GM23338 (cell line): ENCODE measurements around the gene TMIE. TPM values are rescaled to one million over a fixed set of nuclear protein-coding genes. Genes with fewer than 3 reads are reported as not detected.

Experiments used
- ATAC-seq: fragments of 200-7000 bp; cut with Tn5 transposase; 3 replicates; pipeline ENCODE4 v1.9.1; 2020
- DNase-seq: peaks from one replicate; pipeline ENCODE4 v3.0.0-alpha.2; 2015; ENCODE audit warnings: low spot score
- H2AFZ ChIP-seq: fragments of 200-600 bp; sonication (generic); 2 replicates; pipeline ENCODE4 v1.8.0; 2016; ENCODE audit warnings: antibody characterized with exemption, mild to moderate bottlenecking, moderate library complexity
- H3F3A ChIP-seq: fragments of 200-600 bp; sonication (generic); replicated peaks from 2 replicates; pipeline ENCODE4 v1.8.0; 2017; ENCODE audit warnings: antibody characterized with exemption, mixed run types, low read depth
- H3K27ac ChIP-seq: fragments of 200-600 bp; sonication (generic); 2 replicates; pipeline ENCODE4 v1.6.1; 2016; ENCODE audit warnings: low read depth
- H3K27me3 ChIP-seq: fragments of 200-600 bp; sonication (generic); 2 replicates; pipeline ENCODE4 v1.8.0; 2016; ENCODE audit warnings: mild to moderate bottlenecking, mixed run types, moderate library complexity; ENCODE audit not compliant: insufficient read depth
- H3K36me3 ChIP-seq: fragments of 200-600 bp; sonication (generic); 2 replicates; pipeline ENCODE4 v1.8.0; 2016; ENCODE audit warnings: mild to moderate bottlenecking; ENCODE audit not compliant: insufficient read depth
- H3K4me1 ChIP-seq: fragments of 200-600 bp; sonication (generic); 2 replicates; pipeline ENCODE4 v1.8.0; 2016; ENCODE audit warnings: mild to moderate bottlenecking, moderate library complexity; ENCODE audit not compliant: insufficient read depth
- H3K4me2 ChIP-seq: fragments of 200-600 bp; sonication (generic); 2 replicates; pipeline ENCODE4 v1.7.1; 2017; ENCODE audit warnings: mixed run types
- H3K4me3 ChIP-seq: fragments of 200-600 bp; sonication (generic); 2 replicates; pipeline ENCODE4 v1.6.1; 2016; ENCODE audit warnings: mixed run types
- H3K79me2 ChIP-seq: fragments of 200-600 bp; sonication (generic); replicated peaks from 2 replicates; pipeline ENCODE4 v1.8.0; 2017; ENCODE audit warnings: mild to moderate bottlenecking; ENCODE audit not compliant: insufficient read depth
- H3K9me2 ChIP-seq: fragments of 200-600 bp; sonication (generic); 2 replicates; pipeline ENCODE4 v1.8.0; 2017; ENCODE audit not compliant: insufficient read depth
- H4K20me1 ChIP-seq: fragments of 200-600 bp; sonication (generic); replicated peaks from 2 replicates; pipeline ENCODE4 v1.8.0; 2017; ENCODE audit warnings: mild to moderate bottlenecking; ENCODE audit not compliant: insufficient read depth
- H3K27ac Mint-ChIP-seq: 2 replicates; pipeline ENCODE4 v1.8.0; 2020; ENCODE audit warnings: inconsistent platforms, mild to moderate bottlenecking, moderate library complexity, mixed read lengths
- H3K27me3 Mint-ChIP-seq: 3 replicates; pipeline ENCODE4 v1.8.0; 2022; ENCODE audit warnings: low read depth, mild to moderate bottlenecking, moderate library complexity, mixed read lengths, inconsistent platforms; ENCODE audit not compliant: insufficient read depth, poor library complexity
- H3K36me3 Mint-ChIP-seq: 3 replicates; pipeline ENCODE4 v1.8.0; 2021; ENCODE audit warnings: low read depth, mild to moderate bottlenecking, inconsistent platforms, moderate library complexity, mixed read lengths
- H3K4me1 Mint-ChIP-seq: 3 replicates; pipeline ENCODE4 v1.8.0; 2020; ENCODE audit warnings: mild to moderate bottlenecking, inconsistent platforms, mixed read lengths
- H3K4me3 Mint-ChIP-seq: 3 replicates; pipeline ENCODE4 v1.8.0; 2021; ENCODE audit warnings: moderate library complexity, mild to moderate bottlenecking, inconsistent platforms, mixed read lengths
- H3K9me3 Mint-ChIP-seq: 3 replicates; pipeline ENCODE4 v1.8.0; 2020; ENCODE audit warnings: moderate library complexity, mild to moderate bottlenecking, inconsistent platforms, mixed read lengths
- CTCF ChIP-seq, 2 experiments: fragments of 200-600 bp in 1 of 2; sonication (generic) in 1 of 2; conservative IDR thresholded peaks; 2 replicates each; pipeline versions ENCODE4 v1.5.1 to v1.6.1; 2016 to 2017; ENCODE audit warnings: antibody characterized with exemption in 2 of 2, low read depth in 2 of 2, mild to moderate bottlenecking in 2 of 2, moderate library complexity in 1 of 2
- EZH2 ChIP-seq: fragments of 200-600 bp; sonication (generic); IDR thresholded peaks from one replicate; pipeline ENCODE4 v1.8.0; 2017; ENCODE audit warnings: antibody characterized with exemption, mild to moderate bottlenecking, low read depth; ENCODE audit not compliant: unreplicated experiment
- EZH2phosphoT487 ChIP-seq: fragments of 200-600 bp; sonication (generic); IDR thresholded peaks from one replicate; pipeline ENCODE4 v1.8.1; 2018; ENCODE audit warnings: antibody characterized with exemption; ENCODE audit not compliant: unreplicated experiment
- POLR2AphosphoS5 ChIP-seq: IDR thresholded peaks from 2 replicates; pipeline ENCODE4 v1.6.1; 2016; ENCODE audit warnings: antibody characterized with exemption, low read depth
- STAT1 ChIP-seq: IDR thresholded peaks from one replicate; pipeline ENCODE4 v1.6.1; 2016; ENCODE audit warnings: antibody characterized with exemption; ENCODE audit not compliant: unreplicated experiment
- ZNF114 ChIP-seq: fragments of 250-450 bp; sonication (Bioruptor Pico); IDR thresholded peaks from 2 replicates; pipeline ENCODE4 v1.5.0; 2020; ENCODE audit warnings: mild to moderate bottlenecking, moderate library complexity
- polyA plus RNA-seq: library from polyadenylated mRNA; unstranded; fragments of >200 nt; fragmentation: Nextera tagmentation; extraction: Ambion mirVana; gene quantifications from 2 replicates; pipeline ENCODE4 v1.2.1, GENCODE V29; 2016
- total RNA-seq: library from RNA; depleted of rRNA; stranded (reverse); fragments of >200 nt; shearing (Covaris generic); gene quantifications from 2 replicates; pipeline ENCODE4 v1.2.3, GENCODE V29; 2014
- TF ChIP-seq, protein P1 (sequence below): IDR thresholded peaks from one replicate; pipeline ENCODE4 v1.6.1; 2018; ENCODE audit warnings: antibody characterized with exemption; ENCODE audit not compliant: unreplicated experiment
- TF ChIP-seq, protein P2 (sequence below): fragments of 250-450 bp; sonication (Bioruptor Pico); IDR thresholded peaks from 2 replicates; pipeline ENCODE4 v1.5.0; 2020; ENCODE audit warnings: mild to moderate bottlenecking, moderate library complexity

Gene TMIE
- total and polyA plus RNA-seq, 2 experiments from 2014 or later = 0.84 to 1.2 TPM

- TF ChIP-seq EZH2phosphoT487 = no peak
- TF ChIP-seq, protein P1, sequence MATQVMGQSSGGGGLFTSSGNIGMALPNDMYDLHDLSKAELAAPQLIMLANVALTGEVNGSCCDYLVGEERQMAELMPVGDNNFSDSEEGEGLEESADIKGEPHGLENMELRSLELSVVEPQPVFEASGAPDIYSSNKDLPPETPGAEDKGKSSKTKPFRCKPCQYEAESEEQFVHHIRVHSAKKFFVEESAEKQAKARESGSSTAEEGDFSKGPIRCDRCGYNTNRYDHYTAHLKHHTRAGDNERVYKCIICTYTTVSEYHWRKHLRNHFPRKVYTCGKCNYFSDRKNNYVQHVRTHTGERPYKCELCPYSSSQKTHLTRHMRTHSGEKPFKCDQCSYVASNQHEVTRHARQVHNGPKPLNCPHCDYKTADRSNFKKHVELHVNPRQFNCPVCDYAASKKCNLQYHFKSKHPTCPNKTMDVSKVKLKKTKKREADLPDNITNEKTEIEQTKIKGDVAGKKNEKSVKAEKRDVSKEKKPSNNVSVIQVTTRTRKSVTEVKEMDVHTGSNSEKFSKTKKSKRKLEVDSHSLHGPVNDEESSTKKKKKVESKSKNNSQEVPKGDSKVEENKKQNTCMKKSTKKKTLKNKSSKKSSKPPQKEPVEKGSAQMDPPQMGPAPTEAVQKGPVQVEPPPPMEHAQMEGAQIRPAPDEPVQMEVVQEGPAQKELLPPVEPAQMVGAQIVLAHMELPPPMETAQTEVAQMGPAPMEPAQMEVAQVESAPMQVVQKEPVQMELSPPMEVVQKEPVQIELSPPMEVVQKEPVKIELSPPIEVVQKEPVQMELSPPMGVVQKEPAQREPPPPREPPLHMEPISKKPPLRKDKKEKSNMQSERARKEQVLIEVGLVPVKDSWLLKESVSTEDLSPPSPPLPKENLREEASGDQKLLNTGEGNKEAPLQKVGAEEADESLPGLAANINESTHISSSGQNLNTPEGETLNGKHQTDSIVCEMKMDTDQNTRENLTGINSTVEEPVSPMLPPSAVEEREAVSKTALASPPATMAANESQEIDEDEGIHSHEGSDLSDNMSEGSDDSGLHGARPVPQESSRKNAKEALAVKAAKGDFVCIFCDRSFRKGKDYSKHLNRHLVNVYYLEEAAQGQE = no peak
- TF ChIP-seq STAT1 = no peak
- TF ChIP-seq EZH2 = no peak
- no peak for TF ChIP-seq POLR2AphosphoS5
- TF ChIP-seq, protein P2, sequence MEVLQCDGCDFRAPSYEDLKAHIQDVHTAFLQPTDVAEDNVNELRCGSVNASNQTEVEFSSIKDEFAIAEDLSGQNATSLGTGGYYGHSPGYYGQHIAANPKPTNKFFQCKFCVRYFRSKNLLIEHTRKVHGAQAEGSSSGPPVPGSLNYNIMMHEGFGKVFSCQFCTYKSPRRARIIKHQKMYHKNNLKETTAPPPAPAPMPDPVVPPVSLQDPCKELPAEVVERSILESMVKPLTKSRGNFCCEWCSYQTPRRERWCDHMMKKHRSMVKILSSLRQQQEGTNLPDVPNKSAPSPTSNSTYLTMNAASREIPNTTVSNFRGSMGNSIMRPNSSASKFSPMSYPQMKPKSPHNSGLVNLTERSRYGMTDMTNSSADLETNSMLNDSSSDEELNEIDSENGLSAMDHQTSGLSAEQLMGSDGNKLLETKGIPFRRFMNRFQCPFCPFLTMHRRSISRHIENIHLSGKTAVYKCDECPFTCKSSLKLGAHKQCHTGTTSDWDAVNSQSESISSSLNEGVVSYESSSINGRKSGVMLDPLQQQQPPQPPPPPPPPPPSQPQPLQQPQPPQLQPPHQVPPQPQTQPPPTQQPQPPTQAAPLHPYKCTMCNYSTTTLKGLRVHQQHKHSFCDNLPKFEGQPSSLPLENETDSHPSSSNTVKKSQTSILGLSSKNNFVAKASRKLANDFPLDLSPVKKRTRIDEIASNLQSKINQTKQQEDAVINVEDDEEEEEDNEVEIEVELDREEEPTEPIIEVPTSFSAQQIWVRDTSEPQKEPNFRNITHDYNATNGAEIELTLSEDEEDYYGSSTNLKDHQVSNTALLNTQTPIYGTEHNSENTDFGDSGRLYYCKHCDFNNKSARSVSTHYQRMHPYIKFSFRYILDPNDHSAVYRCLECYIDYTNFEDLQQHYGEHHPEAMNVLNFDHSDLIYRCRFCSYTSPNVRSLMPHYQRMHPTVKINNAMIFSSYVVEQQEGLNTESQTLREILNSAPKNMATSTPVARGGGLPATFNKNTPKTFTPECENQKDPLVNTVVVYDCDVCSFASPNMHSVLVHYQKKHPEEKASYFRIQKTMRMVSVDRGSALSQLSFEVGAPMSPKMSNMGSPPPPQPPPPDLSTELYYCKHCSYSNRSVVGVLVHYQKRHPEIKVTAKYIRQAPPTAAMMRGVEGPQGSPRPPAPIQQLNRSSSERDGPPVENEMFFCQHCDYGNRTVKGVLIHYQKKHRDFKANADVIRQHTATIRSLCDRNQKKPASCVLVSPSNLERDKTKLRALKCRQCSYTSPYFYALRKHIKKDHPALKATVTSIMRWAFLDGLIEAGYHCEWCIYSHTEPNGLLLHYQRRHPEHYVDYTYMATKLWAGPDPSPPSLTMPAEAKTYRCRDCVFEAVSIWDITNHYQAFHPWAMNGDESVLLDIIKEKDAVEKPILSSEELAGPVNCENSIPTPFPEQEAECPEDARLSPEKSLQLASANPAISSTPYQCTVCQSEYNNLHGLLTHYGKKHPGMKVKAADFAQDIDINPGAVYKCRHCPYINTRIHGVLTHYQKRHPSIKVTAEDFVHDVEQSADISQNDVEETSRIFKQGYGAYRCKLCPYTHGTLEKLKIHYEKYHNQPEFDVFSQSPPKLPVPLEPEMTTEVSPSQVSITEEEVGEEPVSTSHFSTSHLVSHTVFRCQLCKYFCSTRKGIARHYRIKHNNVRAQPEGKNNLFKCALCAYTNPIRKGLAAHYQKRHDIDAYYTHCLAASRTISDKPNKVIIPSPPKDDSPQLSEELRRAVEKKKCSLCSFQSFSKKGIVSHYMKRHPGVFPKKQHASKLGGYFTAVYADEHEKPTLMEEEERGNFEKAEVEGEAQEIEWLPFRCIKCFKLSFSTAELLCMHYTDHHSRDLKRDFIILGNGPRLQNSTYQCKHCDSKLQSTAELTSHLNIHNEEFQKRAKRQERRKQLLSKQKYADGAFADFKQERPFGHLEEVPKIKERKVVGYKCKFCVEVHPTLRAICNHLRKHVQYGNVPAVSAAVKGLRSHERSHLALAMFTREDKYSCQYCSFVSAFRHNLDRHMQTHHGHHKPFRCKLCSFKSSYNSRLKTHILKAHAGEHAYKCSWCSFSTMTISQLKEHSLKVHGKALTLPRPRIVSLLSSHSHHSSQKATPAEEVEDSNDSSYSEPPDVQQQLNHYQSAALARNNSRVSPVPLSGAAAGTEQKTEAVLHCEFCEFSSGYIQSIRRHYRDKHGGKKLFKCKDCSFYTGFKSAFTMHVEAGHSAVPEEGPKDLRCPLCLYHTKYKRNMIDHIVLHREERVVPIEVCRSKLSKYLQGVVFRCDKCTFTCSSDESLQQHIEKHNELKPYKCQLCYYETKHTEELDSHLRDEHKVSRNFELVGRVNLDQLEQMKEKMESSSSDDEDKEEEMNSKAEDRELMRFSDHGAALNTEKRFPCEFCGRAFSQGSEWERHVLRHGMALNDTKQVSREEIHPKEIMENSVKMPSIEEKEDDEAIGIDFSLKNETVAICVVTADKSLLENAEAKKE = no peak
- TF ChIP-seq CTCF (conservative IDR thresholded peaks at IDR 0.05; ENCODE audit: low read depth in 2 of 2) = no peak
- no peak for TF ChIP-seq ZNF114 (CRISPR knock-in tag)
- Histone ChIP-seq H4K20me1 (no peaks in the 10 kb centered on the region), H3K9me2 (0 out of 2 replicates have a peak, but pooled peaks cover 4% of the 10 kb centered on the region), H2AFZ (no peak overlapping the region), H3K36me3 (no peaks in the 10 kb centered on the region), H3F3A (no peaks in the 10 kb centered on the region), H3K4me3 (no peak overlapping the region), H3K79me2 (no peaks in the 10 kb centered on the region), H3K27me3 (no peaks in the 10 kb centered on the region), H3K27ac (no peak overlapping the region), H3K4me1 (no peaks in the 10 kb centered on the region), H3K4me2 (no peak overlapping the region)
- Mint-ChIP-seq H3K27me3 (peaks cover 15% of the 10 kb centered on the region), H3K27ac (no peak overlapping the region), H3K9me3 (no peaks in the 10 kb centered on the region), H3K36me3 (peaks cover 4% of the 10 kb centered on the region; the same call in 2 of the 3 replicates), H3K4me1 (no peaks in the 10 kb centered on the region; the same call in 2 of the 3 replicates), H3K4me3 (no peak overlapping the region)
- ATAC-seq (peak; percentile 21; the same call in 2 of the 3 replicates), DNase-seq (no peak)
Measured at GRCh38 chr3:46670891-46671427, 30.2 kb upstream of the TMIE start.
